Panc1 (cell line): ENCODE measurements around the gene GNG7.

Experiments used
- POLR2AphosphoS5 ChIP-seq: IDR thresholded peaks from 2 replicates; pipeline ENCODE4 v1.6.1; 2012; ENCODE audit warnings: mild to moderate bottlenecking, low read depth, low read length, moderate library complexity
- SIN3A ChIP-seq: IDR thresholded peaks from 2 replicates; pipeline ENCODE4 v1.6.1; 2012; ENCODE audit warnings: low read depth, mild to moderate bottlenecking, low read length, moderate library complexity, borderline replicate concordance; ENCODE audit not compliant: insufficient read depth
- TCF7L2 ChIP-seq: IDR thresholded peaks from 2 replicates; pipeline ENCODE4 v1.6.1; 2011; ENCODE audit warnings: mild to moderate bottlenecking, low read depth, low read length, inconsistent platforms
- TF ChIP-seq, protein P1 (sequence below): fragments of 450-650 bp; IDR thresholded peaks from 2 replicates; pipeline ENCODE4 v1.5.1; 2017; ENCODE audit warnings: mild to moderate bottlenecking
- TF ChIP-seq, protein P2 (sequence below), 2 experiments: IDR thresholded peaks; 2 replicates each; pipeline ENCODE4 v1.6.1; 2011 to 2012; ENCODE audit warnings: low read depth in 2 of 2, control low read depth in 1 of 2, low read length in 1 of 2, mild to moderate bottlenecking in 1 of 2, moderate library complexity in 1 of 2; ENCODE audit not compliant: insufficient read depth in 1 of 2

DNA sequence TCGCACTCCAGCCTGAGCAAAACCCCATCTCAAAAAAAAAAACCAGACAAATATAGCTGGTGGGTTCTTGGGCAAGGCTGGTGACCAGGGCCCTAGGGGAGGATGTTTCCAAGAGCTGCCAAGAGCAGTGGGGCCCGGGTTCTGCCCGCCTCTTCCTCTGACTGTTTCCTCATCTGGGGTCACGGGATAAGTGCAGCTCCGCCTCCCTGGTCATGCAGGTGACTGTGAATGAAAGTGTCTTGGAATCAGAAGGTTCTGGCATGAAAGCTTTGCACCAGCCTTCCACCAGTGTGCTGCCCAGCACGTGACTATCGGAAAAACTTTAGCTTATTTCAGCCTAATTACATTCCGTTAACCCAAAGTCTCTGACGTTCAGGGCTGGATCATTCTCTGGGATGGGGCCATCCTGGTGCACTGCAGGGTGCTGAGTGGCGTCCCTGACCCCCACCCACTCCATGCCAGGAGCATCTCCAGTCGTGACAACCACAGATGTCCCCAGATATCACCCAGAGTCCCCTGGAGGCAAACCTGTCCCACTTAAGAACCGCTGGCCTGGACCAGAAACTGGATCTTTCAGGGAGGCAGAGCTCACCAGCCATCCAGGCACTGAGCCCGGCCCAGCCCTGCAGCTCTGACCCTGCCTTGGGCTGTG, 85.6 kb downstream of the GNG7 start:
- TF ChIP-seq, protein P1, sequence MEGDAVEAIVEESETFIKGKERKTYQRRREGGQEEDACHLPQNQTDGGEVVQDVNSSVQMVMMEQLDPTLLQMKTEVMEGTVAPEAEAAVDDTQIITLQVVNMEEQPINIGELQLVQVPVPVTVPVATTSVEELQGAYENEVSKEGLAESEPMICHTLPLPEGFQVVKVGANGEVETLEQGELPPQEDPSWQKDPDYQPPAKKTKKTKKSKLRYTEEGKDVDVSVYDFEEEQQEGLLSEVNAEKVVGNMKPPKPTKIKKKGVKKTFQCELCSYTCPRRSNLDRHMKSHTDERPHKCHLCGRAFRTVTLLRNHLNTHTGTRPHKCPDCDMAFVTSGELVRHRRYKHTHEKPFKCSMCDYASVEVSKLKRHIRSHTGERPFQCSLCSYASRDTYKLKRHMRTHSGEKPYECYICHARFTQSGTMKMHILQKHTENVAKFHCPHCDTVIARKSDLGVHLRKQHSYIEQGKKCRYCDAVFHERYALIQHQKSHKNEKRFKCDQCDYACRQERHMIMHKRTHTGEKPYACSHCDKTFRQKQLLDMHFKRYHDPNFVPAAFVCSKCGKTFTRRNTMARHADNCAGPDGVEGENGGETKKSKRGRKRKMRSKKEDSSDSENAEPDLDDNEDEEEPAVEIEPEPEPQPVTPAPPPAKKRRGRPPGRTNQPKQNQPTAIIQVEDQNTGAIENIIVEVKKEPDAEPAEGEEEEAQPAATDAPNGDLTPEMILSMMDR, result no peak
- no peak for TF ChIP-seq POLR2AphosphoS5
- TF ChIP-seq, protein P2, sequence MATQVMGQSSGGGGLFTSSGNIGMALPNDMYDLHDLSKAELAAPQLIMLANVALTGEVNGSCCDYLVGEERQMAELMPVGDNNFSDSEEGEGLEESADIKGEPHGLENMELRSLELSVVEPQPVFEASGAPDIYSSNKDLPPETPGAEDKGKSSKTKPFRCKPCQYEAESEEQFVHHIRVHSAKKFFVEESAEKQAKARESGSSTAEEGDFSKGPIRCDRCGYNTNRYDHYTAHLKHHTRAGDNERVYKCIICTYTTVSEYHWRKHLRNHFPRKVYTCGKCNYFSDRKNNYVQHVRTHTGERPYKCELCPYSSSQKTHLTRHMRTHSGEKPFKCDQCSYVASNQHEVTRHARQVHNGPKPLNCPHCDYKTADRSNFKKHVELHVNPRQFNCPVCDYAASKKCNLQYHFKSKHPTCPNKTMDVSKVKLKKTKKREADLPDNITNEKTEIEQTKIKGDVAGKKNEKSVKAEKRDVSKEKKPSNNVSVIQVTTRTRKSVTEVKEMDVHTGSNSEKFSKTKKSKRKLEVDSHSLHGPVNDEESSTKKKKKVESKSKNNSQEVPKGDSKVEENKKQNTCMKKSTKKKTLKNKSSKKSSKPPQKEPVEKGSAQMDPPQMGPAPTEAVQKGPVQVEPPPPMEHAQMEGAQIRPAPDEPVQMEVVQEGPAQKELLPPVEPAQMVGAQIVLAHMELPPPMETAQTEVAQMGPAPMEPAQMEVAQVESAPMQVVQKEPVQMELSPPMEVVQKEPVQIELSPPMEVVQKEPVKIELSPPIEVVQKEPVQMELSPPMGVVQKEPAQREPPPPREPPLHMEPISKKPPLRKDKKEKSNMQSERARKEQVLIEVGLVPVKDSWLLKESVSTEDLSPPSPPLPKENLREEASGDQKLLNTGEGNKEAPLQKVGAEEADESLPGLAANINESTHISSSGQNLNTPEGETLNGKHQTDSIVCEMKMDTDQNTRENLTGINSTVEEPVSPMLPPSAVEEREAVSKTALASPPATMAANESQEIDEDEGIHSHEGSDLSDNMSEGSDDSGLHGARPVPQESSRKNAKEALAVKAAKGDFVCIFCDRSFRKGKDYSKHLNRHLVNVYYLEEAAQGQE (IDR thresholded peaks at IDR 0.05; ENCODE audit: insufficient read depth in 1 of 2, low read depth in 2 of 2, low read length in 1 of 2), result no peak
- no peak for TF ChIP-seq TCF7L2
- TF ChIP-seq SIN3A, result no peak
